ENCODE results near the gene SIGLEC15. TPM values are rescaled to one million over a fixed set of nuclear protein-coding genes. Genes with fewer than 3 reads are reported as not detected.

SIGLEC15 gene
- total RNA-seq, 1 experiment from 2014 or later = 0.13 TPM

DNA sequence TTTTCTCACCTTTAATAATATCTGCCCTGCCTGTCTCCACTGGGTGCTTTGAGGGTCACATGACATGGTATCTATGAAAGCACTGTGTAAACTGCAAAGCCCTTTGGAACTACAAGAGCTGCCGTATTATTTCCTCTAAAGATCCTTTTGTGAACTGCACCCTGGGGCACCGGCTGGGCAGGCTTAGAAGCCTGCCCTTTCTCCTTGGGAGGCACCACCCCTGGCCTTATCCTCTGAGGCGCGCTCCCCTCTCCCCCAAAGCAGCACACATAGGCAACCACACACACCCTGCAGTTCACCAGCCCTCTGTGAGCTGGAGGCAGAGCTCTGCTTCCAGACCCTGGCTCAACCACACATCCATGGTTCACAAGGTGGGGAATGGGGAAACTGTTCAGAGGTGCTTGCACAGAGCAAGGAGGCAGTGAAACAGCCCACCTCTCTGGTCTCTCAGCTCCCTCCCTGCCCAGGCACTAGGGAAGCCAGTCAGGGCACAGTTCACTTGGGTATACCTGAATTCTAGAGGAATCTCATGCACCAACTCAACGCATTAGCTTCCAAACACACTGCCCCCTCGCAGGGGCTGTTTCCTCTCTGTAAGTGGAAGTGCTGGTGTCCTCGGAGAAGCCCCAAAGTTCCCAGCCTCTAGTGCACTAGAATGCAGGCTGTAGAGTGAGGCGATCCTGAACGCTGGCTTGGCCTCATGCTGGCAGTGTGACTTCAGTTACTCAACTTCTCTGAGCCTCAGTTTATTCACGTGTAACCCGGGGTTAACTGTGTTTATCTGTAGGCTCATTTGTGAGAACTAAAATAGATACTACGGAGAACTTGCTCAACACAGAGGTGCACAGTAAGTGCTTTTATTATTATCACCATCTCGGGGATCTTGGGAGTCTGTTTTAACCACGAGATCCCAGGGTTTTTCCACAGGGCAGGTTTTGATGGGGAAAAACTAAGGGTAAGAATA, 11.0 kb downstream of the SIGLEC15 start:
- H3K4me1 Mint-ChIP-seq = peaks cover 31 to 36% of the 10 kb centered on the region in 2 experiments
- H3K27ac Mint-ChIP-seq = no peak overlapping the region

More for the DNA sequence above, 11.0 kb downstream of the SIGLEC15 start:
- H3K27me3 Mint-ChIP-seq (ENCODE audit: low read depth) = peaks cover 48% of the 10 kb centered on the region
- no peak for DNase-seq
- H3K9me3 ChIP-seq (ENCODE audit: control insufficient read depth, low read depth, low read length) = no peaks in the 10 kb centered on the region
- no peaks in the 10 kb centered on the region for H3K79me1 ChIP-seq (ENCODE audit: insufficient read depth, low read depth, low read length, poor library complexity, severe bottlenecking)
- H3K9ac ChIP-seq (ENCODE audit: extremely low read depth, insufficient read length, low read length) = no peak overlapping the region
- peak overlapping the region; percentile 1 for H3K4me2 ChIP-seq (ENCODE audit: insufficient read depth, insufficient read length, low read length)
- no peak overlapping the region for H4K8ac ChIP-seq (replicated peaks; ENCODE audit: insufficient read length, low read depth, low read length)
- H3K4me1 ChIP-seq (ENCODE audit: insufficient read depth, low read length) = 0 out of 2 replicates have a peak, but pooled peaks cover 4% of the 10 kb centered on the region
- no peak overlapping the region for H3K18ac ChIP-seq (ENCODE audit: insufficient read length, low read depth, low read length)
- H2BK120ac ChIP-seq (ENCODE audit: low read depth, low read length, poor library complexity, severe bottlenecking) = no peak overlapping the region
- H3K4ac ChIP-seq (ENCODE audit: low read depth, low read length) = no peak overlapping the region
- no peak overlapping the region for H4K5ac ChIP-seq (ENCODE audit: insufficient read length, low read depth, low read length)
- no peak overlapping the region for H3K27ac ChIP-seq (ENCODE audit: insufficient read length, low read depth, low read length)
- no peaks in the 10 kb centered on the region for H3K36me3 Mint-ChIP-seq (ENCODE audit: insufficient read depth in 1 of 3, low read depth in 3 of 3)
- H3K4me3 Mint-ChIP-seq = peak overlapping the region; percentile 46 to 55; a peak in 4 of 5 replicates
- no peak overlapping the region for H3K14ac ChIP-seq (ENCODE audit: insufficient read depth, low read length)
- no peak overlapping the region for H2BK15ac ChIP-seq (ENCODE audit: low read depth, low read length)
- H3K9me3 Mint-ChIP-seq = no peaks in the 10 kb centered on the region
- H3K56ac ChIP-seq (ENCODE audit: insufficient read length, low read depth, low read length) = no peak overlapping the region
- no peak overlapping the region for H2BK12ac ChIP-seq (ENCODE audit: insufficient read length, low read depth, low read length)
- no peaks in the 10 kb centered on the region for H3K23me2 ChIP-seq (ENCODE audit: insufficient read length, low read depth, low read length, poor library complexity, severe bottlenecking)
- peaks cover 4% of the 10 kb centered on the region; the same call in 1 of the 2 replicates for H3K27me3 ChIP-seq (ENCODE audit: insufficient read depth, low read length)
- no CpG with 5 or more reads among the region's 14 CpGs for WGBS (ENCODE audit: extremely low coverage, insufficient read length, low lambda C conversion rate)
- H2BK5ac ChIP-seq (ENCODE audit: insufficient read length, low read length) = no peak overlapping the region
- no peaks in the 10 kb centered on the region for H4K20me1 ChIP-seq (ENCODE audit: control insufficient read depth, insufficient read depth, insufficient read length)
- H2AFZ ChIP-seq (ENCODE audit: low read length) = no peak overlapping the region
- no peak overlapping the region for H2AK5ac ChIP-seq (ENCODE audit: insufficient read length, low read length)
- H2BK20ac ChIP-seq (ENCODE audit: low read depth, low read length, poor library complexity, severe bottlenecking) = no peak overlapping the region
- TF ChIP-seq, protein P1, sequence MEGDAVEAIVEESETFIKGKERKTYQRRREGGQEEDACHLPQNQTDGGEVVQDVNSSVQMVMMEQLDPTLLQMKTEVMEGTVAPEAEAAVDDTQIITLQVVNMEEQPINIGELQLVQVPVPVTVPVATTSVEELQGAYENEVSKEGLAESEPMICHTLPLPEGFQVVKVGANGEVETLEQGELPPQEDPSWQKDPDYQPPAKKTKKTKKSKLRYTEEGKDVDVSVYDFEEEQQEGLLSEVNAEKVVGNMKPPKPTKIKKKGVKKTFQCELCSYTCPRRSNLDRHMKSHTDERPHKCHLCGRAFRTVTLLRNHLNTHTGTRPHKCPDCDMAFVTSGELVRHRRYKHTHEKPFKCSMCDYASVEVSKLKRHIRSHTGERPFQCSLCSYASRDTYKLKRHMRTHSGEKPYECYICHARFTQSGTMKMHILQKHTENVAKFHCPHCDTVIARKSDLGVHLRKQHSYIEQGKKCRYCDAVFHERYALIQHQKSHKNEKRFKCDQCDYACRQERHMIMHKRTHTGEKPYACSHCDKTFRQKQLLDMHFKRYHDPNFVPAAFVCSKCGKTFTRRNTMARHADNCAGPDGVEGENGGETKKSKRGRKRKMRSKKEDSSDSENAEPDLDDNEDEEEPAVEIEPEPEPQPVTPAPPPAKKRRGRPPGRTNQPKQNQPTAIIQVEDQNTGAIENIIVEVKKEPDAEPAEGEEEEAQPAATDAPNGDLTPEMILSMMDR (conservative IDR thresholded peaks at IDR 0.05) = no peak
- no peak overlapping the region for H3K23ac ChIP-seq (ENCODE audit: insufficient read length, low read depth, low read length)
- no peaks in the 10 kb centered on the region for H3K79me2 ChIP-seq (ENCODE audit: insufficient read depth, low read length)
- H4K91ac ChIP-seq (ENCODE audit: insufficient read length, low read depth, low read length) = no peak overlapping the region
- H3T11ph ChIP-seq (ENCODE audit: low read length) = no peak overlapping the region

Measured in H9 (cell line).